ENCODE data around the gene PACSIN2.

PACSIN2 gene

GRCh38 chr22:42883970-42884369 lies 131.0 kb downstream of the PACSIN2 start:
- no peak for DNase-seq (ENCODE audit: low read depth in 2 of 2)

GRCh38 chr22:42883121-42883520 lies 131.8 kb downstream of the PACSIN2 start:
- no peak for DNase-seq (ENCODE audit: low read depth in 2 of 2)

GRCh38 chr22:42881982-42882656 lies 132.8 kb downstream of the PACSIN2 start:
- no peak for DNase-seq (ENCODE audit: low read depth in 2 of 2)

- DNase-seq (ENCODE audit: low read depth in 2 of 2) = no peak
These were observed 133.7 kb downstream of the PACSIN2 start for GRCh38 chr22:42881298-42881697.

GRCh38 chr22:42880815-42881214 lies 134.1 kb downstream of the PACSIN2 start:
- DNase-seq (ENCODE audit: low read depth in 2 of 2) = no peak

GRCh38 chr22:42879371-42880021 lies 135.5 kb downstream of the PACSIN2 start:
- DNase-seq (ENCODE audit: low read depth in 2 of 2) = no peak

- no peak for DNase-seq (ENCODE audit: low read depth in 2 of 2)
These were observed 136.2 kb downstream of the PACSIN2 start for GRCh38 chr22:42878561-42879305.

GRCh38 chr22:42877597-42878340 lies 137.2 kb downstream of the PACSIN2 start:
- no peak for DNase-seq (ENCODE audit: low read depth in 2 of 2)

- DNase-seq (ENCODE audit: low read depth in 2 of 2) = no peak
These were observed 137.8 kb downstream of the PACSIN2 start for GRCh38 chr22:42877158-42877557.

- DNase-seq (ENCODE audit: low read depth in 2 of 2) = no peak
These were observed 138.9 kb downstream of the PACSIN2 start for GRCh38 chr22:42876041-42876440.

- DNase-seq (ENCODE audit: low read depth in 2 of 2) = no peak
These were observed 140.9 kb downstream of the PACSIN2 start for GRCh38 chr22:42874010-42874409.

GRCh38 chr22:42873356-42873755 lies 141.6 kb downstream of the PACSIN2 start:
- DNase-seq (ENCODE audit: low read depth in 2 of 2) = no peak

- no peak for DNase-seq (ENCODE audit: low read depth in 2 of 2)
These were observed 142.1 kb downstream of the PACSIN2 start for GRCh38 chr22:42872821-42873220.

GRCh38 chr22:42871146-42872050 lies 143.6 kb downstream of the PACSIN2 start:
- no peak for DNase-seq (ENCODE audit: low read depth in 2 of 2)

- no peak for DNase-seq (ENCODE audit: low read depth in 2 of 2)
These were observed 145.0 kb downstream of the PACSIN2 start for GRCh38 chr22:42869888-42870480.

GRCh38 chr22:42869463-42869862 lies 145.5 kb downstream of the PACSIN2 start:
- no peak for DNase-seq (ENCODE audit: low read depth in 2 of 2)

- no peak for DNase-seq (ENCODE audit: low read depth in 2 of 2)
These were observed 146.1 kb downstream of the PACSIN2 start for GRCh38 chr22:42868751-42869251.

- no peak for DNase-seq (ENCODE audit: low read depth in 2 of 2)
These were observed 148.8 kb downstream of the PACSIN2 start for GRCh38 chr22:42866100-42866499.

GRCh38 chr22:42865536-42865935 lies 149.4 kb downstream of the PACSIN2 start:
- no peak for DNase-seq (ENCODE audit: low read depth in 2 of 2)

- no peak for DNase-seq (ENCODE audit: low read depth in 2 of 2)
These were observed 151.5 kb downstream of the PACSIN2 start for GRCh38 chr22:42863349-42863961.
